Measurements from ENCODE around the gene NYAP1.

- TF ChIP-seq CTCF (IDR thresholded peaks at IDR 0.05), result no peak
- TF ChIP-seq POLR2AphosphoS5 (IDR thresholded peaks at IDR 0.05), result no peak
- TF ChIP-seq POLR2A (IDR thresholded peaks at IDR 0.05), result no peak
Observed at GRCh38 chr7:100515072-100515532, 31.4 kb downstream of the NYAP1 start.

Data from upper lobe of left lung (tissue), 4 donors.